Measurements from ENCODE around the gene TIFAB.
"Not testable (repeated sequence)": the region's sequence is repeated elsewhere in the genome, so short reads cannot be mapped to it uniquely, and the experiment has no call there.

Gene TIFAB, protein sequence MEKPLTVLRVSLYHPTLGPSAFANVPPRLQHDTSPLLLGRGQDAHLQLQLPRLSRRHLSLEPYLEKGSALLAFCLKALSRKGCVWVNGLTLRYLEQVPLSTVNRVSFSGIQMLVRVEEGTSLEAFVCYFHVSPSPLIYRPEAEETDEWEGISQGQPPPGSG

DNA sequence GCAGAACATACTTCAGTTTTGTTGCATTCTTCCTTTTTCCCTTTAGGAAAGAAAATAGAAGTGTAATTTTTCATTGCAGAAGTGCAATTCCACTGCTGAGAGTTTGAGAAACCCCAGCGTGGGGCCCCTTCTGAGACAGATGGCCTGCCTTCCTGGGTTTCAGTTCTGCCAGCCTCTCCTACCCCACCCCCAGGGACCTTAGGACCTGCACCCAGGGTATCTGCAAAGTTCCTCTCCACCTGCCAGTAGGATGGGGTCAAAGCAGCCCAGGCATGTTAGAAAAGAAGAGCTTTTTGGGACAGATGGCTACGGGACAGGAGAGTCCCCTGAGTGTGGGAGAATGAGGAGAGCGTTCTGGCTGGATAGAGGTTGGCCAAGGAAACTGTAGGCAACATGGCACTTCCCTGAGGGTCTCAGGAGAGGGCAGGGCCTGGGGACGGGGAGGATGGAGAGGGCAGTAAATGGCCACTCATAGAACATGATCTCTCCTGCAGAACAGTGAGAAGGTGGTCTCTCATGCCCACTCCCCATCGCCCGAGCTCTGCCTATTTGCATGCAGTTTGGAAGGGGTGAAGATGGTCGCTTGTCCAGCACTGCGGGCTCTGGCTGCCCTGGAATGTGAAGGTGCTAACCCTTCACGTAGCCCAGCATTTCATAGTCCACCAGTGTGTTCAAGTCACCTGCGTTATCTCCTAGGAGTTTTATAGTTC is at the start of gene TIFAB:
TIFAB (minus strand) TSS at position 31 of the 710 bp plus-strand sequence. CDS start 2,412 bp downstream, outside the sequence.
- Histone ChIP-seq H3K4me1 (ENCODE audit: control insufficient read depth in 2 of 2, insufficient read depth in 2 of 2, low read length in 2 of 2) (peaks cover 0 to 3% of the 10 kb centered on the region in 2 donors), H3K4me3 (ENCODE audit: low read length in 2 of 2) (peak within 1 kb of the TSS in 1 of 2 donors; percentile 1), H3K36me3 (ENCODE audit: control insufficient read depth in 2 of 2, insufficient read depth in 2 of 2, low read length in 2 of 2) (no peaks in the 10 kb centered on the region), H3K9me3 (ENCODE audit: control insufficient read depth in 2 of 2, low read length in 2 of 2) (no peaks in the 10 kb centered on the region), H3K27ac (ENCODE audit: low read depth in 2 of 2, low read length in 2 of 2) (no peak within 1 kb of the TSS), H3K9ac (ENCODE audit: low read depth in 1 of 2, low read length in 2 of 2) (no peak within 1 kb of the TSS), H3K27me3 (ENCODE audit: control insufficient read depth in 2 of 2, insufficient read depth in 2 of 2, low read length in 2 of 2) (peaks cover 0 to 3% of the 10 kb centered on the region in 2 donors)

DNA sequence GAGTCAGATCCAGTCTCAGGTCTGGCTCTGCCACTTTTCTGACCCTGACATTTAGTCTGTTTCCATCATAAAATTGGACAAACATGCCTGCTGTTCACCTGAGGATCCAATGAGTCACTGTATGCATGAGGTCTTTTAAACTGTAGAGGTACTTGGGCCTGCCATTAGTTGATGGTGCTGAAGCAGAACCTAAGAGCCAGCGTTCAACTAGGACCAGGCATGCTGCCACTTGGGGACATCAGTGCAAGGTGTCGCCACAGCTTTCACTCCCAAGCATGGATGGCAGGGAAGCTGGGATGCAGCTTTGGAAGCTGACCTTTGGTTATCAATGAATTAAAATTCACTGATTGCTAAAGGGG is 46.5 kb upstream of the TIFAB start:
- peaks cover 11 to 13% of the 10 kb centered on the region in 2 donors for H3K27me3 ChIP-seq (ENCODE audit: control insufficient read depth in 2 of 2, insufficient read depth in 2 of 2, low read length in 2 of 2)
- no peak overlapping the region for H3K27ac ChIP-seq (ENCODE audit: low read depth in 2 of 2, low read length in 2 of 2)
- H3K4me3 ChIP-seq (ENCODE audit: low read length in 2 of 2) = no peak overlapping the region
- H3K36me3 ChIP-seq (ENCODE audit: control insufficient read depth in 2 of 2, insufficient read depth in 2 of 2, low read length in 2 of 2) = no peaks in the 10 kb centered on the region
- no peak overlapping the region for H3K9ac ChIP-seq (ENCODE audit: low read depth in 1 of 2, low read length in 2 of 2)
- no peaks in the 10 kb centered on the region for H3K9me3 ChIP-seq (ENCODE audit: control insufficient read depth in 2 of 2, low read length in 2 of 2)
- no peaks in the 10 kb centered on the region for H3K4me1 ChIP-seq (ENCODE audit: control insufficient read depth in 2 of 2, insufficient read depth in 2 of 2, low read length in 2 of 2)

DNA sequence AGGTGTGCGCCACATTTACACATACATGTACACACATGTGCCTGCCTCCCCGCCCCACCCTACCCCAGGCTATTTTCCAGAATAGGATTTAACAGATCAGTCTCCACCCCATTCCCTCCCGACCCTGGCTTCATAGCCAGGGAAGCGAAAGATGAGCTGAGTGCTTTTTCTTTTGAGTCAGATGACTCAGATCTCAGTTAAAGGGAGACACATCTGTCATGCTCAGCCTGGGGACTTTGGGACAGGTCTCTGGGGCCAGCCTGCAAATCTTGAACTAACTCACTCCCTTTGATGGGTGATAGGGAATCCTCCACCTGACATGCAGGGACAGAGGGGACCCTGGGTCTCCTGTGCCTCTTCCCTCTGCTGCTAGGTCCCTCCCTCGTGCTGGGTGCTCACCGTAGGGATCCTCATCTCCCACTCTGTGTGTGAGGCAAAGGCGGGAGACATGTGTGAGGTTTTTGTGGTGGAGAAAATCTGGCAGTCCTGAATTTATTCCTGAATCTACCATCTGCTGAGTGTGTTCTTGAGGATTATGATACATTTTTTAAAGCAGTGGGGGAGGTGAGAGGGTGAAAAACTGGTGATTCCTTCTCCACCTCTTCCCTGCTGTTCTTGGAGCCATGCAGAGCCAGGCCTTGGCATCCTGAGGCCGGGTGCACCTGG is 46.0 kb upstream of the TIFAB start:
- Histone ChIP-seq H3K4me1 (ENCODE audit: control insufficient read depth in 2 of 2, insufficient read depth in 2 of 2, low read length in 2 of 2) (no peaks in the 10 kb centered on the region), H3K9me3 (ENCODE audit: control insufficient read depth in 2 of 2, low read length in 2 of 2) (no peaks in the 10 kb centered on the region), H3K27me3 (ENCODE audit: control insufficient read depth in 2 of 2, insufficient read depth in 2 of 2, low read length in 2 of 2) (peaks cover 9 to 18% of the 10 kb centered on the region in 2 donors), H3K9ac (ENCODE audit: low read depth in 1 of 2, low read length in 2 of 2) (no peak overlapping the region), H3K27ac (ENCODE audit: low read depth in 2 of 2, low read length in 2 of 2) (no peak overlapping the region), H3K4me3 (ENCODE audit: low read length in 2 of 2) (no peak overlapping the region), H3K36me3 (ENCODE audit: control insufficient read depth in 2 of 2, insufficient read depth in 2 of 2, low read length in 2 of 2) (no peaks in the 10 kb centered on the region)

DNA sequence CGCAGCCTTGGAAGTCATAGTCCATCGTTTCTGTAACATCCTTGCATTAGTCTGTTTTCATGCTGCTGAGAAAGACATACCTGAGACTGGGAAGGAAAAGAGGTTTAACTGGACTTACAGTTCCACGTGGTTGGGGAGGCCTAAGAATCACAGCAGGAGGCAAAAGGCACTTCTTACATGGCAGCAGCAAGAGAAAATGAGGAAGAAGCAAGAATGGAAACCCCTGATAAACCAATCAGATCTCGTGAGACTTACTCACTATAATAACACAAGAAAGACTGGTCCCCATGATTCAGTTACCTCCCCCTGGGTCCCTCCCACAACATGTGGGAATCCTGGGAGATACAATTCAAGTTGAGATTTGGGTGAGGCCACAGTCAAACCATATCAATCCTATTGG is 43.4 kb upstream of the TIFAB start:
- not testable (repeated sequence) for H3K4me1 ChIP-seq (ENCODE audit: control insufficient read depth in 2 of 2, insufficient read depth in 2 of 2, low read length in 2 of 2); H3K4me3 ChIP-seq (ENCODE audit: low read length in 2 of 2); H3K9me3 ChIP-seq (ENCODE audit: control insufficient read depth in 2 of 2, low read length in 2 of 2); H3K9ac ChIP-seq (ENCODE audit: low read depth in 1 of 2, low read length in 2 of 2); H3K36me3 ChIP-seq (ENCODE audit: control insufficient read depth in 2 of 2, insufficient read depth in 2 of 2, low read length in 2 of 2); H3K27ac ChIP-seq (ENCODE audit: low read depth in 2 of 2, low read length in 2 of 2)
- H3K27me3 ChIP-seq (ENCODE audit: control insufficient read depth in 2 of 2, insufficient read depth in 2 of 2, low read length in 2 of 2) = peaks cover 27 to 38% of the 10 kb centered on the region in 2 donors

DNA sequence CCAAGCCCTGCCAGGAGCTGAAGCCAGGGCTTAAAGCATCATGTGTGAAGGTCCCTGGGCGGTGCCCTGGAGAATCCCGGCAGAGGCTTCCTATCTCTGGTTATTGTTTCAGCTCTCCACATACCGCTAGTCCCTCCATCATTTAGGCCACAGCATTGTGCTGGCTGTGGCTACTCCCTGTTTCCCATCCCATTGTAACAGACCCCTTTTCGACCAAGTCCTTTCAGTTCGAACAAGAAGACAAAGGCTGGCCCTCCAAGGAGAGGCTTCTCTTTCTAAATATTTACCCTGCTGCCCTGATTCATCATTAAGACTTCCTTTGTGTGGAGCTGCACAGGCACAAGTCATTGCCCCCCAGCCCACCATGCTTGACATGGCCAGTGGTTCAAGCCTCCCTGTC is 42.0 kb upstream of the TIFAB start:
- no peak overlapping the region for H3K9ac ChIP-seq (ENCODE audit: low read depth in 1 of 2, low read length in 2 of 2)
- H3K9me3 ChIP-seq (ENCODE audit: control insufficient read depth in 2 of 2, low read length in 2 of 2) = no peaks in the 10 kb centered on the region
- no peaks in the 10 kb centered on the region for H3K36me3 ChIP-seq (ENCODE audit: control insufficient read depth in 2 of 2, insufficient read depth in 2 of 2, low read length in 2 of 2)
- H3K27me3 ChIP-seq (ENCODE audit: control insufficient read depth in 2 of 2, insufficient read depth in 2 of 2, low read length in 2 of 2) = peaks cover 31 to 49% of the 10 kb centered on the region in 2 donors
- H3K27ac ChIP-seq (ENCODE audit: low read depth in 2 of 2, low read length in 2 of 2) = no peak overlapping the region
- H3K4me3 ChIP-seq (ENCODE audit: low read length in 2 of 2) = no peak overlapping the region
- H3K4me1 ChIP-seq (ENCODE audit: control insufficient read depth in 2 of 2, insufficient read depth in 2 of 2, low read length in 2 of 2) = no peaks in the 10 kb centered on the region

DNA sequence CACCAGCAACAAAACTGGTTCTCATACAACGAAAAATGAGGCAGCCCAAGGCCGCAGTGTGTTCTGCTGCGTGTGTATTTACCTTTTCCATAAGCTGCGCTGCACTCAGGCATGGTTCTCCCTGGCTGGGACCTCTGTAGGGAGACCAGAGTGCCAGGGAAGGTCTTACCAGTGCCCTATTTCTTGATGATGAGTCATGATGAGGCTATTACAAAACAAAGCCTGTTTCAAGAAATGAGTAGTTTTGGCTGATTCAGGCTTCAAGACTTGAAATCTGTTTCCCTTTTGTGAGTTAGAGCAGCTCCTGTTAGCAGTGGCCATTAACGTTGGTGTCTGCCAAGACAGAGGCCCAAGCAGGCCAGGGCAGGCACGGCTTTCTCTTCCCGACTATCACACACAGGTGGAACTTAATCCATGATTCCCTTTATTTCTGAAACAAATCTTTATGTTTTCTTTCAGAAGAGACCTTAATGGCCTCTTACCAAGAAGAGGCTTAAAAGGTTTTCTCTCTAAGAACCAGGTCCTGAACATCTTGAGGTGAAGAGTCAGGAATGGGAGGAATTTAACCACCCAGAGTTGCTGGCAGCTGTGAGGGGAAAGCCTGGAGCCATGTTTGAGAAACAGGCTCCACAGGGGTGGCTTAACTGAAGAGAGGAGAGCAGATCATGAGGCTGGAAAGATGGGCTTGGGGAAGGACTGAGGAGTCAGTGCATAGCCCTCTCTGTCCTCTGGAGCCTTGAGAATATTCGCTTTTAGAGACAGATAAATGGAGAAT is 41.4 kb upstream of the TIFAB start:
- H3K4me1 ChIP-seq (ENCODE audit: control insufficient read depth in 2 of 2, insufficient read depth in 2 of 2, low read length in 2 of 2) = peaks cover 0 to 2% of the 10 kb centered on the region in 2 donors
- peaks cover 30 to 53% of the 10 kb centered on the region in 2 donors for H3K27me3 ChIP-seq (ENCODE audit: control insufficient read depth in 2 of 2, insufficient read depth in 2 of 2, low read length in 2 of 2)
- no peak overlapping the region for H3K27ac ChIP-seq (ENCODE audit: low read depth in 2 of 2, low read length in 2 of 2)
- no peaks in the 10 kb centered on the region for H3K36me3 ChIP-seq (ENCODE audit: control insufficient read depth in 2 of 2, insufficient read depth in 2 of 2, low read length in 2 of 2)
- no peak overlapping the region for H3K9ac ChIP-seq (ENCODE audit: low read depth in 1 of 2, low read length in 2 of 2)
- H3K4me3 ChIP-seq (ENCODE audit: low read length in 2 of 2) = no peak overlapping the region
- no peaks in the 10 kb centered on the region for H3K9me3 ChIP-seq (ENCODE audit: control insufficient read depth in 2 of 2, low read length in 2 of 2)

DNA sequence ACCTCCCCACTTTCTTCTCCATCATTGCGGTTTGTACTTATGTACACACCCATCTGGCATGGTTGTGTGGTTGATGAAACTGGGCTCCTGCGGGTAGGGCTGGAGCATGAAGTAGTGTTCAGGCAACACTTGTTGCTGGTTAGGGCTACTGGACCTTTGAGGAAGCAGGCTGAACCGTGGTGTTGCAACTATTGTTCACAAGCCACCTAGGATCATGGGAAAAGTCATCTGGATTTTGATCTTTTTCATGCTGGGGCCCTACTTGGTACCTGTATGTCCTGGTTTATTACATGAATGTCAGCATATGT is 40.1 kb upstream of the TIFAB start:
- Histone ChIP-seq H3K27me3 (ENCODE audit: control insufficient read depth in 2 of 2, insufficient read depth in 2 of 2, low read length in 2 of 2) (peaks cover 39 to 55% of the 10 kb centered on the region in 2 donors), H3K4me3 (ENCODE audit: low read length in 2 of 2) (no peak overlapping the region), H3K36me3 (ENCODE audit: control insufficient read depth in 2 of 2, insufficient read depth in 2 of 2, low read length in 2 of 2) (no peaks in the 10 kb centered on the region), H3K9me3 (ENCODE audit: control insufficient read depth in 2 of 2, low read length in 2 of 2) (no peaks in the 10 kb centered on the region), H3K4me1 (ENCODE audit: control insufficient read depth in 2 of 2, insufficient read depth in 2 of 2, low read length in 2 of 2) (peaks cover 0 to 2% of the 10 kb centered on the region in 2 donors), H3K27ac (ENCODE audit: low read depth in 2 of 2, low read length in 2 of 2) (no peak overlapping the region), H3K9ac (ENCODE audit: low read depth in 1 of 2, low read length in 2 of 2) (no peak overlapping the region)

DNA sequence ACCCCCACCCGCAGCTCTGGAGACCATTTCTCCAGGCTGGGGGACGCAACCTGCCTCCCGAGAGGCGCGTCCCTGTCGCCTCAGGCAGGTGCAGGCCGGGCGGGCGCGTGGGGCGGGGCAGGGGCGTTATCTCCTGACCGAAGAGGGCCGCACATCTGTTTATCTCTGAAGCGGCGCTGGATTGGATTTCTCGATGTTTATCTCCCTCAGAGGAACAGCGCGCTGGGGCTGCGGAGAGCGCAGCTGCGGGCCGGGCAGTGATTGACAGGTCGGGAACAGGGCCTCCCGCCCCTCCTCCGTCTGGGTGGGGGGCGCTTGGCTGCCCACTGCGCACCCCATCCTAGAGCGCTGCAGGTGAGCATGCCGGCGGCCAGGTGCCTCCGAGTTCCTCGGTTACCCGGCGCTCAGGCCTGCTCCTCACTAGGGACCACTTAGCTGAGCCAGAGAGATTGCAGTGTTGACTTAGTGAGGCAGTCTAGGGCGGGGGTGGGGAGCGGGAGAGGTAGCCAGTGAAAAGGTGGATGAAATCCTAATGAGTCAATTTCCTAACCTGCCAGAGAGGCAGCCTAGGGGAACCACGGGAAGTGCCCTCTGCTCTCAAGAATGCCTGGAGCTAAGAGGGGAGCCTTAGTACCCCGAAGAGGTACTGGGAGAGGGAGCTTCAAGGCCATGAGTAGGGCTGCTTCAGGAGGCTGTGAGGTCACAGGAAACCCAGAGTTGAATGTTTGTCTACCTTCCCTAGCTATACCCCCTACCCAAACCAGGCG is 39.6 kb upstream of the TIFAB start:
- peaks cover 44 to 58% of the 10 kb centered on the region in 2 donors for H3K27me3 ChIP-seq (ENCODE audit: control insufficient read depth in 2 of 2, insufficient read depth in 2 of 2, low read length in 2 of 2)

DNA sequence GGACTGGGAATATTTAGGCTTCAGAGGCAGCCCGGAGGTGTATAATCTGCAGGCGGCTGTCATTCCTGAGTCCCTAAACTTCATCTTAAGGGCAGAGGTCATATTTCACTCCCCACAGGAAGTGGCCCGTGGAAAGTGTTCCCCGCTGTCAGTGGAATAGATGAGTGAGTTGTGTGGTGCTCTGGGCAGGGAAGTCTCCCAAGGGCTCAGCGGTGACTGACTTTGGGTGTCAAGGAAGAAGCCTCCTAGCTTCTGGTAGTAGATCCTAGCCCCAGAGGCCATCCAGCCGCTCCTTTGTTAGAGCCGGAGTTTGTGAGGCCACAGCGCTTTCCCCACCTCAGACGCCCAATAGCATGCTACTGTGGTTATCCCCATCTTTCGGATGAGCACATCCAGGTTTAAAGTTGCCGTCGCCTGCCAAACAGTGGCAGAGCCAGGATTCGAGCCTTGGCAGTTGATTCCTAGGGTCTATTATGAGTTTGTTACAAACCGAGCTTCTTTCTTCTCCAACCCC is 38.9 kb upstream of the TIFAB start:
- no peak overlapping the region for H3K9ac ChIP-seq (ENCODE audit: low read depth in 1 of 2, low read length in 2 of 2)
- no peak overlapping the region for H3K27ac ChIP-seq (ENCODE audit: low read depth in 2 of 2, low read length in 2 of 2)
- peaks cover 45 to 62% of the 10 kb centered on the region in 2 donors for H3K27me3 ChIP-seq (ENCODE audit: control insufficient read depth in 2 of 2, insufficient read depth in 2 of 2, low read length in 2 of 2)
- H3K4me3 ChIP-seq (ENCODE audit: low read length in 2 of 2) = no peak overlapping the region
- H3K9me3 ChIP-seq (ENCODE audit: control insufficient read depth in 2 of 2, low read length in 2 of 2) = no peaks in the 10 kb centered on the region
- no peaks in the 10 kb centered on the region for H3K36me3 ChIP-seq (ENCODE audit: control insufficient read depth in 2 of 2, insufficient read depth in 2 of 2, low read length in 2 of 2)
- H3K4me1 ChIP-seq (ENCODE audit: control insufficient read depth in 2 of 2, insufficient read depth in 2 of 2, low read length in 2 of 2) = peaks cover 0 to 2% of the 10 kb centered on the region in 2 donors

More for the DNA sequence above, 39.6 kb upstream of the TIFAB start:
- H3K9me3 ChIP-seq (ENCODE audit: control insufficient read depth in 2 of 2, low read length in 2 of 2) = no peaks in the 10 kb centered on the region
- H3K27ac ChIP-seq (ENCODE audit: low read depth in 2 of 2, low read length in 2 of 2) = no peak overlapping the region
- no peaks in the 10 kb centered on the region for H3K36me3 ChIP-seq (ENCODE audit: control insufficient read depth in 2 of 2, insufficient read depth in 2 of 2, low read length in 2 of 2)
- H3K9ac ChIP-seq (ENCODE audit: low read depth in 1 of 2, low read length in 2 of 2) = no peak overlapping the region
- peaks cover 0 to 2% of the 10 kb centered on the region in 2 donors for H3K4me1 ChIP-seq (ENCODE audit: control insufficient read depth in 2 of 2, insufficient read depth in 2 of 2, low read length in 2 of 2)
- H3K4me3 ChIP-seq (ENCODE audit: low read length in 2 of 2) = no peak overlapping the region
